Activated T-cell treated with anti-CD3 and anti-CD28 coated beads, Interleukin-2, amount 50 U/mL, for 48 hours (primary cell): ENCODE results near the gene KRT25.

Source experiments
- DNase-seq, 2 experiments: peaks; one replicate each; pipeline ENCODE4 v3.0.0-alpha.2; 2020

Gene KRT25

GRCh38 chr17:40755231-40755630 lies at the start of gene KRT25:
TSS of gene KRT25 (minus strand) at chr17:40755331. CDS start at chr17:40755271, 60 bp downstream.
- no peak for DNase-seq

GRCh38 chr17:40803617-40804082 lies 48.5 kb upstream of the KRT25 start:
- DNase-seq, result peak; percentile 84 to 86

GRCh38 chr17:40801157-40801556 lies 46.0 kb upstream of the KRT25 start:
- no peak for DNase-seq

- DNase-seq, result no peak
Observed at GRCh38 chr17:40800381-40800780, 45.2 kb upstream of the KRT25 start.

GRCh38 chr17:40799859-40800258 lies 44.7 kb upstream of the KRT25 start, which contains the start of gene KRT28:
TSS of gene KRT28 (minus strand) at chr17:40799959. CDS start at chr17:40799893, 66 bp downstream.
- DNase-seq, result no peak

- DNase-seq, result no peak
Observed at GRCh38 chr17:40796846-40797245, 41.7 kb upstream of the KRT25 start.

GRCh38 chr17:40795019-40795667 lies 40.0 kb upstream of the KRT25 start:
- no peak for DNase-seq

GRCh38 chr17:40794466-40794865 lies 39.3 kb upstream of the KRT25 start:
- DNase-seq, result no peak

- no peak for DNase-seq
Observed at GRCh38 chr17:40793832-40794231, 38.7 kb upstream of the KRT25 start.

- DNase-seq, result no peak
Observed at GRCh38 chr17:40791787-40792436, 36.8 kb upstream of the KRT25 start.

GRCh38 chr17:40791111-40791510 lies 36.0 kb upstream of the KRT25 start:
- DNase-seq, result no peak

GRCh38 chr17:40782450-40782849 lies 27.3 kb upstream of the KRT25 start, which contains the start of gene KRT27:
TSS of gene KRT27 (minus strand) at chr17:40782550. CDS start at chr17:40782493, 57 bp downstream.
- no peak for DNase-seq

- peak in 1 of 2 experiments; percentile 43 for DNase-seq
Observed at GRCh38 chr17:40779181-40779909, 24.2 kb upstream of the KRT25 start.

- DNase-seq, result no peak
Observed at GRCh38 chr17:40778461-40778860, 23.3 kb upstream of the KRT25 start.

- DNase-seq, result no peak
Observed at GRCh38 chr17:40777971-40778370, 22.8 kb upstream of the KRT25 start.

- DNase-seq, result no peak
Observed at GRCh38 chr17:40777459-40777858, 22.3 kb upstream of the KRT25 start.

- no peak for DNase-seq
Observed at GRCh38 chr17:40775945-40776344, 20.8 kb upstream of the KRT25 start.

GRCh38 chr17:40772101-40772500 lies 17.0 kb upstream of the KRT25 start, which contains the start of gene KRT26:
TSS of gene KRT26 (minus strand) at chr17:40772201. CDS start at chr17:40772113, 88 bp downstream.
- DNase-seq, result no peak

GRCh38 chr17:40765657-40766056 lies 10.5 kb upstream of the KRT25 start:
- no peak for DNase-seq

- no peak for DNase-seq
Observed at GRCh38 chr17:40763752-40764151, 8.6 kb upstream of the KRT25 start.

- no peak for DNase-seq
Observed at GRCh38 chr17:40760105-40761016, 5.2 kb upstream of the KRT25 start.

- DNase-seq, result no peak
Observed at GRCh38 chr17:40753804-40754203, 1.3 kb downstream of the KRT25 start.
